COLO668 (cell line): Measurements from ENCODE around the gene MRPL10.

Experiments used
- DNase-seq: peaks from one replicate; lab custom pipeline; 2025; ENCODE audit not compliant: unreplicated experiment; lab: John Stamatoyannopoulos, UW

MRPL10 gene

GRCh38 chr17:47840001-47840741, 8.8 kb upstream of the MRPL10 start:
- DNase-seq = no peak

GRCh38 chr17:47839071-47839470, 7.7 kb upstream of the MRPL10 start:
- no peak for DNase-seq

- DNase-seq = no peak
Observed at GRCh38 chr17:47838636-47839035, 7.3 kb upstream of the MRPL10 start.

GRCh38 chr17:47837401-47838039, 6.2 kb upstream of the MRPL10 start:
- DNase-seq = no peak

- no peak for DNase-seq
Observed at GRCh38 chr17:47836601-47837000, 5.3 kb upstream of the MRPL10 start.

GRCh38 chr17:47834756-47835155, 3.4 kb upstream of the MRPL10 start:
- no peak for DNase-seq

- DNase-seq = no peak
Observed at GRCh38 chr17:47831934-47832327, 590 bp upstream of the MRPL10 start.

- no peak for DNase-seq
Observed at GRCh38 chr17:47830396-47831002, 842 bp downstream of the MRPL10 start.

- no peak for DNase-seq
Observed at GRCh38 chr17:47829870-47830269, 1.5 kb downstream of the MRPL10 start.

GRCh38 chr17:47823519-47823918, 7.8 kb downstream of the MRPL10 start:
- DNase-seq = no peak

- no peak for DNase-seq
Observed at GRCh38 chr17:47822785-47823184, 8.6 kb downstream of the MRPL10 start.

- peak; percentile 82 for DNase-seq
Observed at GRCh38 chr17:47821424-47822391, 9.6 kb downstream of the MRPL10 start, which contains the start of gene OSBPL7. TSS of gene OSBPL7 (minus strand) at chr17:47821794. CDS start at chr17:47820278, 1,516 bp downstream.

GRCh38 chr17:47821031-47821423, 10.3 kb downstream of the MRPL10 start:
- peak; percentile 27 for DNase-seq

- DNase-seq = no peak
Observed at GRCh38 chr17:47820033-47820789, 11.1 kb downstream of the MRPL10 start.

GRCh38 chr17:47819475-47819874, 11.9 kb downstream of the MRPL10 start:
- DNase-seq = no peak

- DNase-seq = no peak
Observed at GRCh38 chr17:47818002-47818695, 13.2 kb downstream of the MRPL10 start.

GRCh38 chr17:47816947-47817346, 14.4 kb downstream of the MRPL10 start:
- no peak for DNase-seq

GRCh38 chr17:47816111-47816735, 15.1 kb downstream of the MRPL10 start:
- DNase-seq = no peak
